ENCODE data around the gene HARBI1.

Gene HARBI1

DNA sequence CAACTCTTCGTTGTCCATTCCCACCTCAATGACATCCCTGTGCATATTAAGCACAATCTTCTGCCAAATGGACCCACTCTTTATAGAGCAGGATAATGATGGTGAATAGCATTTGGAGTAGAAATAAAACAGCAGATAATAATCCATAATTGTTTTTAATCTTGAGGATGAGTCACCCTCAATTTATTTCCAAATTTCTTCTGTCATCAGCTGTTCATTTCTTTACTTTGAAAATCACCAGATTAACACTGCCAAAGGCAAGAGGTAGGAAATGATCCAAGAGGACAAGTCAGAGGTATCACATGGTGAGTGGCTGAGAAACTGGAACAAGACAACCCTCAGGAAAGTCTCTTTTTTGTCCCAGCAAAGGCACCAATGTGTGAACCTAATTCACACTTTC, 15.9 kb downstream of the HARBI1 start:
- no peaks in the 10 kb centered on the region for H3K27me3 Mint-ChIP-seq (ENCODE audit: low read depth)
- H3K36me3 Mint-ChIP-seq (ENCODE audit: low read depth), result peaks cover 4% of the 10 kb centered on the region
- H3K4me3 Mint-ChIP-seq, result no peak overlapping the region
- no peaks in the 10 kb centered on the region for H3K4me1 Mint-ChIP-seq
- H3K9me3 Mint-ChIP-seq, result no peaks in the 10 kb centered on the region
- H3K27ac Mint-ChIP-seq, result peak overlapping the region in 1 of 3 experiments; percentile 11
- TF ChIP-seq, protein P1, sequence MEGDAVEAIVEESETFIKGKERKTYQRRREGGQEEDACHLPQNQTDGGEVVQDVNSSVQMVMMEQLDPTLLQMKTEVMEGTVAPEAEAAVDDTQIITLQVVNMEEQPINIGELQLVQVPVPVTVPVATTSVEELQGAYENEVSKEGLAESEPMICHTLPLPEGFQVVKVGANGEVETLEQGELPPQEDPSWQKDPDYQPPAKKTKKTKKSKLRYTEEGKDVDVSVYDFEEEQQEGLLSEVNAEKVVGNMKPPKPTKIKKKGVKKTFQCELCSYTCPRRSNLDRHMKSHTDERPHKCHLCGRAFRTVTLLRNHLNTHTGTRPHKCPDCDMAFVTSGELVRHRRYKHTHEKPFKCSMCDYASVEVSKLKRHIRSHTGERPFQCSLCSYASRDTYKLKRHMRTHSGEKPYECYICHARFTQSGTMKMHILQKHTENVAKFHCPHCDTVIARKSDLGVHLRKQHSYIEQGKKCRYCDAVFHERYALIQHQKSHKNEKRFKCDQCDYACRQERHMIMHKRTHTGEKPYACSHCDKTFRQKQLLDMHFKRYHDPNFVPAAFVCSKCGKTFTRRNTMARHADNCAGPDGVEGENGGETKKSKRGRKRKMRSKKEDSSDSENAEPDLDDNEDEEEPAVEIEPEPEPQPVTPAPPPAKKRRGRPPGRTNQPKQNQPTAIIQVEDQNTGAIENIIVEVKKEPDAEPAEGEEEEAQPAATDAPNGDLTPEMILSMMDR (IDR thresholded peaks at IDR 0.05; ENCODE audit: unreplicated experiment in 3 of 3), result no peak

DNA sequence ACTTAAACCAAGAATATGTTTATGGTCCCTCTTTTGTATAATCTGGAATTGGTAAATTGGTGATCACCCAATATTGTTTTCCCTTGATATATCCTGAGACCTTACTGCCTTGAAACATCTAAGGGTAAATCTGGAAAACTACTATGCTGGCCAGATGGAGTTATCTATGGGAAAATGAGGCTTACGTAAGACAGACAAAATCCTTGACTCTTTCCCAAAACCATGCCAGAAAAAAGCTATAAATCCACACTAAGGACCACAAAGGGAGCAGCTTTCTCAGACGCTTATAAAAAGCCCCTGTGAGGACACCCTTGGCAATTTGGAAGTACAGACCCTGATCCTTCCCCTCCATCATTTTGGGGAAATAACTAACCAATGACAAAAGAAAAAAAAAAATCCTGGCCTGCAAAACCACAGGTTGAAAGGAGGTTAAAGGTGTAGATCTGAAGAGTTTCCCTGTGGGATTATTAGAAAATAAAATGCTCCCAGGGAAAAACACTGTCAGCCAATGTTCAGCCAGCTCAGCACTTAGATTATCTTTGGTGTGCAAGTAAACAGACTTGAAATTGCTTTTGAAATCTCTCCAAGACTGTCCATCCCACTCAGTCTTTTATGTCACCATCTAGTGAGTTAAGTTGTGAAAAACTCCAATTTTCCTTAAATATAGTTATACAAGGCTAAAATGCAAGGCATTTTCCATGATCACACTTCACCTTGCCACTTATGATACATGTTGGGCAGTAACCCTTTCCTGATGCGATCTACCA, 16.6 kb downstream of the HARBI1 start:
- no peak overlapping the region for H3K4me3 Mint-ChIP-seq
- TF ChIP-seq, protein P1 (IDR thresholded peaks at IDR 0.05; ENCODE audit: unreplicated experiment in 3 of 3), result no peak
- H3K4me1 Mint-ChIP-seq, result no peaks in the 10 kb centered on the region
- peaks cover 4% of the 10 kb centered on the region for H3K36me3 Mint-ChIP-seq (ENCODE audit: low read depth)
- no peaks in the 10 kb centered on the region for H3K9me3 Mint-ChIP-seq
- H3K27ac Mint-ChIP-seq, result peak overlapping the region in 2 of 3 experiments; percentile 11 to 35
- no peaks in the 10 kb centered on the region for H3K27me3 Mint-ChIP-seq (ENCODE audit: low read depth)

DNA sequence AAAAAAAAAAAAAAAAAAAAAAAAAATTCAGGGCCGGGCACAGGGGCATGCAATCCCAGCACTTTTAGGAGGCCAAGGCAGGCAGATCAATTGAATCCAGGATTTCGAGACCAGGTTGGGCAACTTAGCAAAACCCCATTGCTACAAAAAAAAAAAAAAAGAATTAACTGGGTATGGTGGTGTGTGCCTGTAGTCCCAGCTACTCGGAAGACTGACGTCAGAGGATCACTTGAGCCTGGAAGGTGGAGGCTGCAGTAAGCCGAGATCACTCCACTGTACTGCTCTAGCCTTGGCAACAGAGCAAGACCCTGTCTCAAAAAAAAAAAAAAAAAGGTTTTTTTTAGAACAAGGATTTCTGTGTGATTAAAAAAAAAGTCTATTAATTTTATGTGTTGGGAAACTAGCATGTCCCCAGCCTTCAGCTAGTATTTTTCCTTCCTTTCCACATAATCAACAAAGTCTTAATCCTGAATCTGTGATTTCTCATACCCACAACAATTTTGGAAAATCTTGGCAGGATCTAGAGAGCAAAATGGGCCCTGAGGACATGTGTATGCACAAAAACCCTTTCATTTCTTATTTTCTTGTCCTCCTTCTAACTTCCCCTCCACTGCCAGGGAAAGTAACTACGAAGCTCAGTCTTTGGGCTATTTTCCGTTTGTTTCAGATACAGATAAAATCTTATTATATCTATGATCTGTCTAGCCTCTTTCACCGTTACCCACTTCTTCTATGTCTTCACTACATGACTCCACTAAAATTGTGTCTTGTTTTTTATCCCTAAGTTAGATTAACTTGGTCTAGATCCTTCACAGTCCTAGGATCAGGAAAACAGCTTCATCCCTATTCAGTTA, 17.5 kb downstream of the HARBI1 start:
- H3K9me3 Mint-ChIP-seq, result no peaks in the 10 kb centered on the region
- no peaks in the 10 kb centered on the region for H3K27me3 Mint-ChIP-seq (ENCODE audit: low read depth)
- no peaks in the 10 kb centered on the region for H3K4me1 Mint-ChIP-seq
- H3K36me3 Mint-ChIP-seq (ENCODE audit: low read depth), result peaks cover 4% of the 10 kb centered on the region
- TF ChIP-seq, protein P1 (IDR thresholded peaks at IDR 0.05; ENCODE audit: unreplicated experiment in 3 of 3), result no peak
- H3K27ac Mint-ChIP-seq, result peak overlapping the region in 2 of 3 experiments; percentile 11 to 35
- no peak overlapping the region for H3K4me3 Mint-ChIP-seq

DNA sequence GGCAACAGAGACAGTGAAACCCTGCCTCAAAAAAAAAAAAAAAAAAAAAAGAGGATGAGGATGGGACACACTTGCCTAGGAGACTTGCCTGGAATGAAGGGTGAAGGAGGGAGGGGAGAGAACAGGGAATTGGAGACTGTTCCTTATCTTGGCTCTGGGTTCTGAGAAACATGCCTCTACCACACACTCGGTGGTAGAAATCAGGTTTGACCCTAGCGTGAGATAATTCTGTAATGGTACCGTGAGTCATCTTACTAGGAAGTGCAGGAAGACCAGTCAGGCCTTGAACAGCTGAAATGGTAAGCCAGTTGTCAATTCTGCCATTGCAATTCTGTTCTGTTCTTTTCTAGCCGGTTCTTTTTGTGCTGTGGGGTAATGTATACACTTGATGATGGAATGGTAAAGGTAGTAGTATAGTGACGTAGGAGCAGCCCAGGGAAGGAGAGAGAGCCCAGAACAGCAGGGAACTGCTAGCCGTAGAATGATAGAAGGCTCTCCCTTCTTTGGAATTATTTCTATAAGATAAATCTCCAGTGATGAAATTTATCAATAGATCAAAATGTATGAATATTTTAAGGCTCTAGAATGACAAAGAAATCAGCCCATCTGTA, 19.3 kb downstream of the HARBI1 start:
- TF ChIP-seq, protein P1 (IDR thresholded peaks at IDR 0.05; ENCODE audit: unreplicated experiment in 3 of 3), result no peak
- peaks cover 14% of the 10 kb centered on the region for H3K4me1 Mint-ChIP-seq
- H3K27ac Mint-ChIP-seq, result peak overlapping the region in 1 of 3 experiments; percentile 49
- peak overlapping the region in 1 of 3 experiments; percentile 61 for H3K4me3 Mint-ChIP-seq
- no peaks in the 10 kb centered on the region for H3K27me3 Mint-ChIP-seq (ENCODE audit: low read depth)
- no peaks in the 10 kb centered on the region for H3K9me3 Mint-ChIP-seq
- H3K36me3 Mint-ChIP-seq (ENCODE audit: low read depth), result no peaks in the 10 kb centered on the region

DNA sequence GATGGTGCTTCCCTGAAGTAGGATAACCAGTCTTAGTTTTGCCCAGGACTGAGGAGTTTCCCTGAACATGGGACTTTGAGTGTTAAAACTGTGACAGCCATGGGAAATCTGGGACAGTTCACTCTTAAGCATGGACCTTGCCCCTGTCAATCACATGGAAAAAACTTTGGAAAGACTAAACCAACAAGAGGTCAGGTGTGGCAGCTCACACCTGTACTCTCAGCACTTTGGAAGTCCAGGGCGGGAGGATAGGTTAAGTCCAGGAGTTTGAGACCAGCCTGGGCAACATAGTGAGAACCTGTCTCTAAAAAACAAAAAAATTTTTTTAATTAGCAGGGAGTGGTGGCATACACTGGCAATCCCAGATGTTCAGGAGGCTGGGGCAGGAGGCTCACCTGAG, 19.9 kb downstream of the HARBI1 start:
- Mint-ChIP-seq H3K4me3 (no peak overlapping the region), H3K9me3 (no peaks in the 10 kb centered on the region), H3K4me1 (peaks cover 18% of the 10 kb centered on the region), H3K27me3 (ENCODE audit: low read depth) (no peaks in the 10 kb centered on the region), H3K36me3 (ENCODE audit: low read depth) (no peaks in the 10 kb centered on the region), H3K27ac (no peak overlapping the region)
- TF ChIP-seq, protein P1 (IDR thresholded peaks at IDR 0.05; ENCODE audit: unreplicated experiment in 3 of 3), result no peak

Data from nephron (organoid).